Activated CD4-positive, alpha-beta T cell treated with anti-CD3 and anti-CD28 coated beads, Interleukin-2, amount 50 U/mL, for 1 hour (primary cell): ENCODE results near the gene TFR2.

Experiments
- DNase-seq: peaks from one replicate; pipeline ENCODE4 v3.0.0-alpha.2; 2020

TFR2 gene

DNA sequence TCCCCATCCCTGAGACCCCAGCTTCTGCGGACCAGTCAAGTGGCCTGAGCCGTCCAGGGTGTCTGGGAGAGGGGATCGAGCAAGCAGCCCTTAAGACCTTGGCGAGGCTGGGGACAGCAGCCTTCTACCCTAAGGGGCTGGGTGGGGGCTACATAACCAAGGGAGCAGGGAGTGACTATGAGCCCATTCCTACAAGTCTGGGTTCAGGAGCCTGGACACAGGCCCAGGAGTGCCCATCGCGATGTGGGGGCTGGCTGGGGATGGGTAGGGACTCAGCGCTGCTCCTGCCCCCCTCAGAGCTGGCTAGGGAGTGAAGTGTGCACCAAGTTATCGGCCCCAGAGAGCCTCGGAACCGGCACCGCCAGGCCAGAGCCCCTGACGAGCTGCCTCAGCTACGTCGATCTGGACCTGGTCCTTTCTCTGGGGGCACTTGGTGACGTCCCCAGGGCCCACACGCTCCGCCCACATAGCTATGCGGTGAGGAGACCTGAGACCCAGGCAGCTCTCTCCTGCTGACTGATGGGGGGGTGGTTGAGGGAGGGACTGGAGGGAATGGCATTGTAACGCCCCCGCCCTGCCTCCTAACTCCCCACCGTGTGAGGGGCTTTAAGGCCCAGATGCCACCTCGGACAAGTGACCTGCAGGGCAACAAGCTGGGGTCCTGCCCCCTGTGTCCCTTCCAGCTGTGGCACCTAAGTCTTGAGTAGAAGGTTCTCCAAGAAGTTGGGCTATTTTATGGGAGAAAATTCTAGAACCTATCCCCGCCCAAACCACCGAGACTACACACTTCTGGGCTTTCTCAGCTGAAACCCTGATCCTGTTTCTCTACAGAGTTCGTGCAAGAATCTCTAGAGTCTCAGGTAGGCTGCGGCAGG, 70.2 kb downstream of the TFR2 start:
- DNase-seq = no peak
